Measurements from ENCODE around the gene EMP3. TPM values are rescaled to one million over a fixed set of nuclear protein-coding genes. Genes with fewer than 3 reads are reported as not detected.

Gene EMP3
- total and polyA plus RNA-seq, 9 of the 15 experiments (the other 6 are each of a cell fraction or from before 2014, with no cell fraction given) = 123 to 386 (median 296) TPM

DNA sequence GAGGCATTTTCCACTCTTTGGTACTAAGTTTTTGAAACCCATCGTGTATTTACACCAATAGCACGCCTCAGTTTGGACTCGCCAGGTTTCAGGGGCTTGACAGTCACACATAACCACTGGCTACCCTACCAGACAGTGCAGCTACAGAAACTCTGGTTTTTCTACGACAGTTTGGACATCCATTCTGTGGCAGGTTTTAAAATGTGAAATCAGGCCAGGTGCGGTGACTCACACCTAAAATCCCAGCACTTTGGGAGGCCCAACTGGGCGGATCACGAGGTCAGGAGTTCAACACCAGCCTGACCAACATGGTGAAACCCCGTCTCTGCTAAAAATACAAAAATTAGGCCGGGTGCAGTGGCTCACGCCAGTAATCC lies 52.8 kb downstream of the EMP3 start (continued):
- no peak for TF ChIP-seq REST (IDR thresholded peaks at IDR 0.05; ENCODE audit: borderline replicate concordance)
- TF ChIP-seq REST (CRISPR knock-in tag; IDR thresholded peaks at IDR 0.05; ENCODE audit: low read depth) = no peak
- TF ChIP-seq KDM1A (IDR thresholded peaks at IDR 0.05) = 0 out of 4 replicates have a peak, but pooled peaks of 1 of the 2 experiments have one; percentile 23
- TF ChIP-seq, protein P1, sequence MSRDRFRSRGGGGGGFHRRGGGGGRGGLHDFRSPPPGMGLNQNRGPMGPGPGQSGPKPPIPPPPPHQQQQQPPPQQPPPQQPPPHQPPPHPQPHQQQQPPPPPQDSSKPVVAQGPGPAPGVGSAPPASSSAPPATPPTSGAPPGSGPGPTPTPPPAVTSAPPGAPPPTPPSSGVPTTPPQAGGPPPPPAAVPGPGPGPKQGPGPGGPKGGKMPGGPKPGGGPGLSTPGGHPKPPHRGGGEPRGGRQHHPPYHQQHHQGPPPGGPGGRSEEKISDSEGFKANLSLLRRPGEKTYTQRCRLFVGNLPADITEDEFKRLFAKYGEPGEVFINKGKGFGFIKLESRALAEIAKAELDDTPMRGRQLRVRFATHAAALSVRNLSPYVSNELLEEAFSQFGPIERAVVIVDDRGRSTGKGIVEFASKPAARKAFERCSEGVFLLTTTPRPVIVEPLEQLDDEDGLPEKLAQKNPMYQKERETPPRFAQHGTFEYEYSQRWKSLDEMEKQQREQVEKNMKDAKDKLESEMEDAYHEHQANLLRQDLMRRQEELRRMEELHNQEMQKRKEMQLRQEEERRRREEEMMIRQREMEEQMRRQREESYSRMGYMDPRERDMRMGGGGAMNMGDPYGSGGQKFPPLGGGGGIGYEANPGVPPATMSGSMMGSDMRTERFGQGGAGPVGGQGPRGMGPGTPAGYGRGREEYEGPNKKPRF (IDR thresholded peaks at IDR 0.05; ENCODE audit: low read depth, low read length) = no peak

All from K562 (cell line).